Measurements from ENCODE around the gene COL4A2. TPM values are rescaled to one million over a fixed set of nuclear protein-coding genes. Genes with fewer than 3 reads are reported as not detected.
"Not testable (repeated sequence)": the region's sequence is repeated elsewhere in the genome, so short reads cannot be mapped to it uniquely, and the experiment has no call there.

The COL4A2 gene
- total RNA-seq, 1 donor from 2014 or later = not detected

DNA sequence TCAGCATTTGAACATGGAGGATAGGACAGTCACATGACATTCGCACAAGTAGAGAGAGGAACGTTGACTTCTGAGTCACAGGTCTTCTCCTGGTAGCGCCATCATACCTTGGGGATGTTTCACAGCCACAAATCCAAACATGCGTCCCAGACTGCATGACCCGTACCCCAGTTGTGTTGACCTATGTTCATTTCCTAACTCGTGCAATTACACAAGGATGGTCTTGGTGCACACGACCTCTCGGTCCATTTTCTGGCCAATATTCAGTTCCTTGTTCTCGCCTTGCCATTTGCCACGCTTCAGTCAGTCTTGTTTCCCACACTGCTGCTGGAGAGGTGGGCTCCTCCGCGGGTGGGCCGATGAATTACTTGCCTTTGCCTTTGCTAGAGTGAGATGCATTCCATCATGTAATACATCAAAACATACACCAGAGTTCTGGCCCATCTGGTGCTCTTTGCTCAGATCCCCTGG, 87.3 kb downstream of the COL4A2 start:
- ChIA-PET CTCF (no interaction called here), POLR2A (no interaction called here)
- peaks cover 2% of the 10 kb centered on the region for H3K9me3 Mint-ChIP-seq
- H3K4me3 Mint-ChIP-seq = no peak overlapping the region
- intact Hi-C loops (cut with micrococcal nuclease) = no loop called here
- no peak for DNase-seq
- H3K4me1 Mint-ChIP-seq = no peaks in the 10 kb centered on the region
- peaks cover 43% of the 10 kb centered on the region for H3K27me3 Mint-ChIP-seq
- TF ChIP-seq, protein P1, sequence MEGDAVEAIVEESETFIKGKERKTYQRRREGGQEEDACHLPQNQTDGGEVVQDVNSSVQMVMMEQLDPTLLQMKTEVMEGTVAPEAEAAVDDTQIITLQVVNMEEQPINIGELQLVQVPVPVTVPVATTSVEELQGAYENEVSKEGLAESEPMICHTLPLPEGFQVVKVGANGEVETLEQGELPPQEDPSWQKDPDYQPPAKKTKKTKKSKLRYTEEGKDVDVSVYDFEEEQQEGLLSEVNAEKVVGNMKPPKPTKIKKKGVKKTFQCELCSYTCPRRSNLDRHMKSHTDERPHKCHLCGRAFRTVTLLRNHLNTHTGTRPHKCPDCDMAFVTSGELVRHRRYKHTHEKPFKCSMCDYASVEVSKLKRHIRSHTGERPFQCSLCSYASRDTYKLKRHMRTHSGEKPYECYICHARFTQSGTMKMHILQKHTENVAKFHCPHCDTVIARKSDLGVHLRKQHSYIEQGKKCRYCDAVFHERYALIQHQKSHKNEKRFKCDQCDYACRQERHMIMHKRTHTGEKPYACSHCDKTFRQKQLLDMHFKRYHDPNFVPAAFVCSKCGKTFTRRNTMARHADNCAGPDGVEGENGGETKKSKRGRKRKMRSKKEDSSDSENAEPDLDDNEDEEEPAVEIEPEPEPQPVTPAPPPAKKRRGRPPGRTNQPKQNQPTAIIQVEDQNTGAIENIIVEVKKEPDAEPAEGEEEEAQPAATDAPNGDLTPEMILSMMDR (IDR thresholded peaks at IDR 0.05) = no peak
- H3K27ac Mint-ChIP-seq = no peak overlapping the region
- ATAC-seq (ENCODE audit: low read depth) = no peak
- no peaks in the 10 kb centered on the region for H3K36me3 Mint-ChIP-seq (ENCODE audit: low read depth)

DNA sequence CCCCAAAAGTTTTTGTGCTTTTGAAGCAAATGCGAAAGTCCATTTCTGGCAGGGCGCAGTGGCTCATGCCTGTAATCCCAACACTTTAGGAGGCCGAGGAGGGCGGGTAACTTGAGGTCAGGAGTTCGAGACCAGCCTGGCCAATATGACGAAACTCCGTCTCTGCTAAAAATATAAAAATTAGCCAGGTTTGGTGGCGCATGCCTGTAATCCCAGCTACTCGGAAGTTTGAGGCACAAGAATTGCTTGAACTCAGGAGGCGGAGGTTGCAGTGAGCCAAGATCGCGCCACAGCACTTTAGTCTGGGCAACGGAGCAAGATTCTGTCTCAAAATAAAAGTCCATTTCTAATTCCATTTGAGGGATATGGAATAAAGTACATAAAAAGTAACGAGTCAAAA, 88.5 kb downstream of the COL4A2 start:
- intact Hi-C loops (cut with micrococcal nuclease); H3K27ac Mint-ChIP-seq; H3K4me3 Mint-ChIP-seq; H3K9me3 Mint-ChIP-seq; H3K36me3 Mint-ChIP-seq (ENCODE audit: low read depth); H3K4me1 Mint-ChIP-seq; ATAC-seq (ENCODE audit: low read depth); DNase-seq; POLR2A ChIA-PET; CTCF ChIA-PET: not testable (repeated sequence)
- peaks cover 42% of the 10 kb centered on the region for H3K27me3 Mint-ChIP-seq

DNA sequence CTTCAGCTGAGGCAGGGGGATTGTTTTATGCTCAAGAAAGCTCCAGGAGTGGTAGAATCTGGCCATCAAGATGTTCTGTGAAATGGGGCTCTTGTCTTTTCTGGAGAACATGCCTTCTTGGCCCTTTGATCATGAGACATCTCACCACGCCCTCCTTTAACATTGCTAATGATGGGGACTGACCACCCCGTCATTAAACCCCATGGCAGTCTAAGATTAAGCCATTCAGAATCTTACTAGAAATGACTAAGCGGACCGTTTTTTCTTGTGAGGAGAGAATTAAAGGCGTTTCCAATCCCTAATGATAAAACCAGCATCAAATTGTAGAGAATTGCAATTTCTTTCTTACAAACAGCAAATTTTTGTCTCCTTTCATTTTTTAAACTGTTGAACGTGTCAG, 89.4 kb downstream of the COL4A2 start:
- Mint-ChIP-seq H3K36me3 (ENCODE audit: low read depth) (no peaks in the 10 kb centered on the region), H3K27ac (no peak overlapping the region), H3K9me3 (no peaks in the 10 kb centered on the region), H3K4me1 (no peaks in the 10 kb centered on the region), H3K4me3 (no peak overlapping the region), H3K27me3 (peaks cover 37% of the 10 kb centered on the region)
- no peak for DNase-seq
- ChIA-PET POLR2A (no interaction called here), CTCF (no interaction called here)
- TF ChIP-seq, protein P1 (IDR thresholded peaks at IDR 0.05) = no peak
- ATAC-seq (ENCODE audit: low read depth) = no peak
- intact Hi-C loops (cut with micrococcal nuclease) = no loop called here

- CTCF ChIA-PET = no interaction called here
- POLR2A ChIA-PET = no interaction called here
- Mint-ChIP-seq H3K36me3 (ENCODE audit: low read depth) (no peaks in the 10 kb centered on the region), H3K27ac (no peak overlapping the region), H3K4me1 (no peaks in the 10 kb centered on the region), H3K9me3 (no peaks in the 10 kb centered on the region), H3K27me3 (peaks cover 36% of the 10 kb centered on the region), H3K4me3 (no peak overlapping the region)
- ATAC-seq (ENCODE audit: low read depth) (no peak), DNase-seq (no peak)
- intact Hi-C loops (cut with micrococcal nuclease) = no loop called here
- TF ChIP-seq, protein P1 (IDR thresholded peaks at IDR 0.05) = no peak
Measured at GRCh38 chr13:110396913-110397381, 89.9 kb downstream of the COL4A2 start.

- CTCF ChIA-PET = no interaction called here
- ATAC-seq (ENCODE audit: low read depth) (no peak), DNase-seq (no peak)
- Mint-ChIP-seq H3K9me3 (no peaks in the 10 kb centered on the region), H3K4me1 (no peaks in the 10 kb centered on the region), H3K36me3 (ENCODE audit: low read depth) (no peaks in the 10 kb centered on the region), H3K27ac (no peak overlapping the region), H3K4me3 (no peak overlapping the region), H3K27me3 (peaks cover 38% of the 10 kb centered on the region)
- POLR2A ChIA-PET = no interaction called here
- TF ChIP-seq, protein P1 (IDR thresholded peaks at IDR 0.05) = no peak
- intact Hi-C loops (cut with micrococcal nuclease) = no loop called here
Measured at GRCh38 chr13:110397436-110398115, 90.5 kb downstream of the COL4A2 start.
